CD4-positive, alpha-beta memory T cell (primary cell): Measurements from ENCODE around the gene MDM1. TPM values are rescaled to one million over a fixed set of nuclear protein-coding genes. Genes with fewer than 3 reads are reported as not detected.

Source experiments
- CTCF ChIA-PET: fragments of 350-600 bp; sonication (Branson Sonifier 250); formaldehyde crosslinking; loops from one replicate; lab custom pipeline; 2021; ENCODE audit warnings: inconsistent platforms; ENCODE audit not compliant: partially characterized antibody; lab: Charles Lee
- POLR2A ChIA-PET: fragments of 350-600 bp; sonication (Branson Sonifier 250); formaldehyde crosslinking; loops from one replicate; lab custom pipeline; 2021; ENCODE audit not compliant: partially characterized antibody; lab: Charles Lee
- DNase-seq, 5 donors: peaks; one replicate each; pipeline versions ENCODE4 v3.0.0 to v3.0.0-alpha.2; 2020 to 2022; ENCODE audit warnings: mixed read lengths in 1 of 5
- H3K27ac ChIP-seq: one replicate; pipeline ENCODE4 v1.7.0; 2013; ENCODE audit warnings: low read depth, low read length
- H3K27me3 ChIP-seq: 2 replicates; pipeline ENCODE4 v1.7.0; 2013; ENCODE audit warnings: mild to moderate bottlenecking, low read length, moderate library complexity; ENCODE audit not compliant: insufficient read depth
- H3K36me3 ChIP-seq: 2 replicates; pipeline ENCODE4 v1.7.0; 2013; ENCODE audit warnings: mild to moderate bottlenecking, low read length, moderate library complexity; ENCODE audit not compliant: insufficient read depth
- H3K4me1 ChIP-seq: 2 replicates; pipeline ENCODE4 v1.7.0; 2013; ENCODE audit warnings: mild to moderate bottlenecking, low read length, moderate library complexity; ENCODE audit not compliant: insufficient read depth
- H3K4me3 ChIP-seq, 2 donors: one replicate each; pipeline ENCODE4 v1.7.0; 2013; ENCODE audit warnings: low read length in 2 of 2, mild to moderate bottlenecking in 1 of 2
- H3K9me3 ChIP-seq, 2 donors: one replicate each; pipeline ENCODE4 v1.7.0; 2013; ENCODE audit warnings: low read length in 2 of 2, control low read depth in 1 of 2; ENCODE audit not compliant: control insufficient read depth in 1 of 2
- H3K27ac Mint-ChIP-seq, 7 donors: one replicate each; pipeline ENCODE4 v1.8.0; 2020 to 2021; ENCODE audit warnings: mixed read lengths in 7 of 7, mild to moderate bottlenecking in 6 of 7, inconsistent platforms in 3 of 7, moderate library complexity in 3 of 7
- H3K27me3 Mint-ChIP-seq, 2 donors: one replicate each; pipeline ENCODE4 v1.8.0; 2020 to 2021; ENCODE audit warnings: mixed read lengths in 2 of 2
- H3K36me3 Mint-ChIP-seq, 2 donors: one replicate each; pipeline ENCODE4 v1.8.0; 2020 to 2021; ENCODE audit warnings: mixed read lengths in 2 of 2, inconsistent platforms in 1 of 2, mild to moderate bottlenecking in 1 of 2
- H3K4me1 Mint-ChIP-seq, 4 donors: one replicate each; pipeline ENCODE4 v1.8.0; 2020 to 2021; ENCODE audit warnings: mixed read lengths in 4 of 4, mild to moderate bottlenecking in 1 of 4
- H3K4me3 Mint-ChIP-seq, 8 donors: one replicate each; pipeline ENCODE4 v1.8.0; 2020 to 2021; ENCODE audit warnings: mixed read lengths in 8 of 8, mild to moderate bottlenecking in 7 of 8, moderate library complexity in 6 of 8, inconsistent platforms in 3 of 8
- H3K9me3 Mint-ChIP-seq, 8 donors: one replicate each; pipeline ENCODE4 v1.8.0; 2020 to 2021; ENCODE audit warnings: mixed read lengths in 8 of 8, mild to moderate bottlenecking in 5 of 8, inconsistent platforms in 3 of 8, moderate library complexity in 1 of 8
- intact Hi-C: fragments of 100-400 bp; cut with micrococcal nuclease; formaldehyde crosslinking; loops from one replicate; pipeline ENCODE4 v1.15.1; 2023
- polyA plus RNA-seq, 2 donors: library from polyadenylated mRNA; unstranded; fragments of 300-500 nt; fragmentation: Illumina TruSeq; gene quantifications; one replicate each; pipeline ENCODE4 v1.2.3, GENCODE V29; 2021
- total RNA-seq, 2 experiments: library from RNA; stranded (reverse); gene quantifications; one replicate each; pipeline ENCODE4 v1.2.3, GENCODE V29; 2021

The MDM1 gene
- total and polyA plus RNA-seq, 4 experiments from 2014 or later, result 11.7 to 29.4 (median 20.0) TPM

DNA sequence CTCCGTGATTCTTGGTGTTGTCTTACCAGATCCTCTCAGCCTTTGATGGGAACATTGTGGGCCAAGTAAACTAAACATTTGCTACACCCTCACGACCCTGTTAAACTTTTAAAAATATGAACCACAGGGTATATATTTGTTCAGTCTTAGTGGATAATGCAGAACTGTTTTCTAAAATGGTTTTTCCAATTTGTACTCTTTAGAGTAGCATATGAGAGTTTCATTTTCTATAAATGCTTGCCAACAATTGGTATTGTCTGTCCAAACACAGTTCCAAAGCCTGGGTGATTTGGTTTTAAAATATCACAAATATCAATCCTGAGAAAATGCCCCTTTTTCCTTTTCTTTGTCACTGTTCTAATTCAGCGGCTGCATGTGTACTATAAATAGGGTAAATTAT lies 72.0 kb downstream of the MDM1 start:
- ChIA-PET POLR2A (no interaction called here), CTCF (interaction anchor here (1.1 kb wide), 1 partner anchor 18 kb away, joined by 3 read pairs; no protein-coding TSS in a partner anchor)
- intact Hi-C loops, result no loop called here
- DNase-seq, result no peak
- Histone ChIP-seq H3K4me3 (no peak overlapping the region), H3K9me3 (no peaks in the 10 kb centered on the region), H3K36me3 (no peaks in the 10 kb centered on the region), H3K27ac (no peak overlapping the region), H3K4me1 (no peaks in the 10 kb centered on the region), H3K27me3 (no peaks in the 10 kb centered on the region)
- H3K27me3 Mint-ChIP-seq, result peaks cover 5 to 7% of the 10 kb centered on the region in 2 donors
- H3K4me1 Mint-ChIP-seq, result peaks cover 6 to 9% (median 7%) of the 10 kb centered on the region in 4 donors
- H3K9me3 Mint-ChIP-seq, result no peaks in the 10 kb centered on the region
- H3K4me3 Mint-ChIP-seq, result no peak overlapping the region
- peak overlapping the region in 1 of 7 donors; percentile 25 for H3K27ac Mint-ChIP-seq
- H3K36me3 Mint-ChIP-seq, result no peaks in the 10 kb centered on the region

DNA sequence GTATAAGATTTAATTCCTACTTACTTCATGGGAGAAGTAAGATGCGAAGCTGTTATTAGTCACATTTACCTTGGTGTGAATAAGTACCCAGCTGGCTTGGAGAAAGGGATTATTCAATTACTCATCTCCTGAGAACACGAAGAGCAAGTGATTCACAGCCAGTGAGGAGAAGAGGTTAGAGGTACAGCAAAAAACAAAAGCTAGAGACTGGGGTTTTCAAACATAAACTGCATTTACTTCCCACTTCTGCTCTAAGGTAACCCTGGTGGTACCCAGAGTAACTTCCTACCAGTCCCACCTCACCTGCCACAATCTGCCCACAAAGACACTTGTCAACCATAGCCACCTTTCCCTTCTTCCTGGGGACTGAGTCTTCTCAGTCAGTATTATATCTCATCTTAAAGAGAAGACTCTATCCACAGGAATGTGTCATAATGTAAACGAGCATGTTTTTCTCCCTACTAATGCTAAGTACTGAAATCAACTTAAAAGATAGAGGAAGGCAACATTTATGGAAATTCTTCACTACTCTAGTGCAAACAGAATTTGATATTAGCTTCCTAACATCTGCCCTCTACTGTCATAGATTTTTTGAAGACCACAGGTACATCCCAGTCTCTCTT lies 72.7 kb downstream of the MDM1 start:
- ChIA-PET POLR2A (no interaction called here), CTCF (interaction anchor here (1.1 kb wide), 1 partner anchor 19 kb away, joined by 3 read pairs; no protein-coding TSS in a partner anchor)
- intact Hi-C loops, result no loop called here
- Histone ChIP-seq H3K4me3 (no peak overlapping the region), H3K27ac (no peak overlapping the region), H3K36me3 (no peaks in the 10 kb centered on the region), H3K4me1 (no peaks in the 10 kb centered on the region), H3K9me3 (no peaks in the 10 kb centered on the region), H3K27me3 (no peaks in the 10 kb centered on the region)
- Mint-ChIP-seq H3K4me3 (no peak overlapping the region), H3K27ac (peak overlapping the region in 1 of 7 donors; percentile 7), H3K36me3 (no peaks in the 10 kb centered on the region), H3K27me3 (peaks cover 4 to 5% of the 10 kb centered on the region in 2 donors), H3K4me1 (peaks cover 6 to 9% (median 7%) of the 10 kb centered on the region in 4 donors), H3K9me3 (no peaks in the 10 kb centered on the region)
- no peak for DNase-seq

DNA sequence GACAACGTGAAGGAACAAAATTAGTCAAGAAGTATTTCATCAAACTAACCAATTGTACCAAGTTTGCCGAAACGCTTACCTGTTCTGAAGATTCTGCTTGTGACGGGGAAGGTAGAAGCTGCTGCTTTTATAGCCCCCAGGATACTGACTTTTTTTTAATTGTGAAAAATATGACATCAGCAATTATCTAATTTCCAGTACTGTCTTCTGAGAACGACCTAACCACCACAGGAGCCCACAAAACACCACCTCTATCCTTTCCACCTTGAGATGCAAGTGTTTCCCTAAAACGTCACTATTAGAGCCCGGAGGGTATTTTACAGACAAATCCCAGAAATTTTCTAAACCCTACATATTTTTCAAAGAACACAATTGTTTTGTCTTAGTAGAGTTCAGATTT lies 78.7 kb downstream of the MDM1 start, which contains the start of gene IL22:
Gene IL22 (minus strand): TSS at position 101 of the 400 bp plus-strand sequence. CDS start 156 bp downstream, outside the sequence.
- H3K4me3 ChIP-seq, result no peak within 1 kb of the TSS
- H3K27me3 ChIP-seq, result no peaks in the 10 kb centered on the region
- peaks cover 4 to 5% of the 10 kb centered on the region in 2 donors for H3K27me3 Mint-ChIP-seq
- H3K4me1 Mint-ChIP-seq, result peaks cover 0 to 5% (median 4%) of the 10 kb centered on the region in 4 donors
- H3K4me3 Mint-ChIP-seq, result no peak within 1 kb of the TSS
- H3K9me3 ChIP-seq, result no peaks in the 10 kb centered on the region
- no peaks in the 10 kb centered on the region for H3K36me3 ChIP-seq
- ChIA-PET POLR2A (interaction anchor here (0.6 kb wide), 1 partner anchor 149 kb away, joined by 5 read pairs; no protein-coding TSS in a partner anchor), CTCF (interaction anchor here (1.2 kb wide), 1 partner anchor 64 kb away, joined by 3 read pairs; no protein-coding TSS in a partner anchor)
- intact Hi-C loops, result no loop called here
- no peaks in the 10 kb centered on the region for H3K4me1 ChIP-seq
- DNase-seq, result no peak
- no peak within 1 kb of the TSS for H3K27ac Mint-ChIP-seq
- H3K9me3 Mint-ChIP-seq, result no peaks in the 10 kb centered on the region
- H3K27ac ChIP-seq, result no peak within 1 kb of the TSS
- no peaks in the 10 kb centered on the region for H3K36me3 Mint-ChIP-seq

DNA sequence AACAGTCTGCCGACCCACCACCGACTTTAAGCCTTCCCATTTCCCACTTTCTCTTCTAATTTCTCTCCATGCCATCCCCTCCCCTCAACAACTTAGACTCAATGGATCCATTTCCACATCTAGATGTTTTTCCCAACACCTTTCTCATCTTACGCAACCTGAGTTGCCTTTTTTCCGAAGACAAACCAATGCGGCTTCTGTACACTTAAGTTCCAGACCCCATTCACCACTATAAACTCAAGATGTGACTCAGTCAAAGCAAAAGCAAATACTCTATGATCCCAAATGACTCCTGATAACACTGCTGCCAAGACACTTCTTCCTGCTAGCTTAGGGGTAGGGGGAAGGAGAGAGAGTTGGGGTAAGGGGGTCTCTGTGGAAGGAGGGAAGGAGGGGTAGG lies 80.1 kb downstream of the MDM1 start:
- intact Hi-C loops, result no loop called here
- ChIA-PET CTCF (interaction anchor here (0.6 kb wide), 1 partner anchor 79 kb away, joined by 3 read pairs; no protein-coding TSS in a partner anchor), POLR2A (no interaction called here)
- Mint-ChIP-seq H3K4me3 (peak overlapping the region in 6 of 8 donors; percentile 22 to 70 (median 51)), H3K27ac (no peak overlapping the region), H3K36me3 (no peaks in the 10 kb centered on the region), H3K9me3 (no peaks in the 10 kb centered on the region), H3K4me1 (peaks cover 0 to 5% (median 4%) of the 10 kb centered on the region in 4 donors), H3K27me3 (peaks cover 4 to 5% of the 10 kb centered on the region in 2 donors)
- Histone ChIP-seq H3K4me3 (no peak overlapping the region), H3K27me3 (no peaks in the 10 kb centered on the region), H3K36me3 (no peaks in the 10 kb centered on the region), H3K27ac (no peak overlapping the region), H3K4me1 (no peaks in the 10 kb centered on the region), H3K9me3 (no peaks in the 10 kb centered on the region)
- DNase-seq, result no peak

DNA sequence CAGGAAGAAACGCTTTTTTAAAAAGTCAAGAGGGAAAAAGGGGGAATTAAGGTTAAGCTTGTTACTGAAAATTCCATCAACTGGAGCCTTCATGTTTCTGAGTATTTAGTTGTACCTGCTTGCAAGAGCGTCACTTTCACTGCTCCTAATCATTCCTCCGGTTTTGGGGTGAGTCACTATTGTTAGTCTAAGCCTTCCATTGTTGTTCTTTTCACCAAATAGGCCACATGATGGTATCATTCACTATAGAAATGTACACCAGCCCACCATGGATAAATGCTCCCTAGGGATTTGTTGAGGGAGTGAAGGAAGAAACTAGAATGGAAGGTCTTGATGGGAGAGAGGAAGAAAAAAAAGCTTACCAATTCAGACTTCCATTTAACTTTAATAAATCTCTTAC lies 81.7 kb downstream of the MDM1 start:
- no peak for DNase-seq
- no peaks in the 10 kb centered on the region for H3K36me3 Mint-ChIP-seq
- H3K27me3 Mint-ChIP-seq, result peaks cover 4 to 5% of the 10 kb centered on the region in 2 donors
- ChIA-PET POLR2A (no interaction called here), CTCF (interaction anchor here (1.1 to 2.8 kb wide), 2 partner anchors 14 to 27 kb away, joined by 5 to 8 read pairs; no protein-coding TSS in a partner anchor)
- peaks cover 0 to 5% (median 4%) of the 10 kb centered on the region in 4 donors for H3K4me1 Mint-ChIP-seq
- no peak overlapping the region for H3K27ac Mint-ChIP-seq
- H3K9me3 Mint-ChIP-seq, result no peaks in the 10 kb centered on the region
- intact Hi-C loops, result no loop called here
- no peaks in the 10 kb centered on the region for H3K9me3 ChIP-seq
- H3K36me3 ChIP-seq, result no peaks in the 10 kb centered on the region
- H3K4me3 ChIP-seq, result no peak overlapping the region
- H3K4me3 Mint-ChIP-seq, result no peak overlapping the region
- no peak overlapping the region for H3K27ac ChIP-seq
- no peaks in the 10 kb centered on the region for H3K27me3 ChIP-seq
- H3K4me1 ChIP-seq, result no peaks in the 10 kb centered on the region

DNA sequence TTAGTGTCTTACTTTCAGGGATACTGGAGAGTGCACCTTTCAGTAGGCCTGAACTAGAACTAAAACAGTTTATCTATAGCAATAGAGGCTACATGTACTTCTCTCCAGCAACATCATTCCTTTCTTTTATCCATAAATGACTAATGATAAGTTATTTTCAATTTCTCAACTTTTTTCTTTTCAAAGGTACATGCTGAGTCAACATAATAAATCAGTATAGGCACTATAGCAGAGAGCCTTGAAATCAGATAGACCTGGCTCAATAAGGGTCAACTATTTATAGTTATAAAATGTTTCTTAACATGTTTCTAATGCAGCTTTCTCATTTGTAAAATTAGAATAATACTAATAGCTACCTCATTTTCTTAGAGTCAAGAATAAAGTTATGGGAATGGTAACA lies 84.4 kb downstream of the MDM1 start:
- no peaks in the 10 kb centered on the region for H3K27me3 ChIP-seq
- no peaks in the 10 kb centered on the region for H3K9me3 ChIP-seq
- Mint-ChIP-seq H3K9me3 (no peaks in the 10 kb centered on the region), H3K4me1 (peaks cover 0 to 5% (median 4%) of the 10 kb centered on the region in 4 donors), H3K27me3 (peaks cover 4% of the 10 kb centered on the region in 2 donors), H3K4me3 (no peak overlapping the region), H3K27ac (no peak overlapping the region), H3K36me3 (no peaks in the 10 kb centered on the region)
- DNase-seq, result no peak
- H3K36me3 ChIP-seq, result no peaks in the 10 kb centered on the region
- intact Hi-C loops, result no loop called here
- ChIA-PET POLR2A (no interaction called here), CTCF (interaction anchor here (0.6 to 2.8 kb wide), 3 partner anchors 10 to 24 kb away, joined by 3 to 16 read pairs (median 8); no protein-coding TSS in a partner anchor)
- H3K4me1 ChIP-seq, result no peaks in the 10 kb centered on the region
- H3K27ac ChIP-seq, result no peak overlapping the region
- no peak overlapping the region for H3K4me3 ChIP-seq

DNA sequence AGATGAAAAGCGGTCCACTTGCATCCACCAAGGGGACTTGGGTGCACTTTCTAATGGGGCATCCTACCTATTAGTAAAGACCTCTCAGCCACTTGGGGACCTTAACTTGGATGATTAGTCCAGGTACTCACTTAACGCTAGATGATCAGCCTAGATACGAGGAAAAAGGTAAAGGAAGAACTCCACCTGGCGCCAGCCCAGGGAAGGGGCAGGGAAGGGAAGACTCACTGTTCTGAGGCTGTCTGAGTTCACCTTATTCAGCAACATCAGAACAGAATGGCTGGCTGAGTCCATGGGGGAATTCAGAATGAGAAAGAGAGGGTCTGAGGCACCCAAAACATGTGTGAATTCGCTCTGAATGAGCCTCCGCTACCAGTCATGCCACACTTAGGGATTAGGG lies 85.8 kb downstream of the MDM1 start:
- H3K27ac Mint-ChIP-seq, result peak overlapping the region in 1 of 7 donors; percentile 38
- Histone ChIP-seq H3K36me3 (no peaks in the 10 kb centered on the region), H3K27me3 (no peaks in the 10 kb centered on the region), H3K4me3 (no peak overlapping the region), H3K27ac (no peak overlapping the region), H3K4me1 (peaks cover 6% of the 10 kb centered on the region), H3K9me3 (no peaks in the 10 kb centered on the region)
- intact Hi-C loops, result no loop called here
- H3K27me3 Mint-ChIP-seq, result peaks cover 1 to 2% of the 10 kb centered on the region in 2 donors
- peaks cover 0 to 1% (median under 1%) of the 10 kb centered on the region in 4 donors for H3K4me1 Mint-ChIP-seq
- no peaks in the 10 kb centered on the region for H3K36me3 Mint-ChIP-seq
- ChIA-PET POLR2A (no interaction called here), CTCF (no interaction called here)
- no peak overlapping the region for H3K4me3 Mint-ChIP-seq
- DNase-seq, result no peak
- H3K9me3 Mint-ChIP-seq, result no peaks in the 10 kb centered on the region
